NT2/D1 (cell line): ENCODE data around the gene SYPL1.

Experiments
- DNase-seq: peaks from one replicate; pipeline ENCODE4 v3.0.0-alpha.2; 2011; ENCODE audit warnings: low read depth, low spot score
- H3K27me3 ChIP-seq: 2 replicates; pipeline ENCODE4 v1.6.0; 2011; ENCODE audit warnings: mild to moderate bottlenecking; ENCODE audit not compliant: insufficient read length, insufficient read depth
- H3K36me3 ChIP-seq: 2 replicates; pipeline ENCODE4 v1.6.1; 2011; ENCODE audit warnings: mild to moderate bottlenecking, low read length, mixed read lengths; ENCODE audit not compliant: insufficient read depth, insufficient read length
- H3K4me1 ChIP-seq: 2 replicates; pipeline ENCODE4 v1.5.1; 2011; ENCODE audit not compliant: insufficient read depth, insufficient read length
- H3K4me3 ChIP-seq: 2 replicates; pipeline ENCODE4 v1.5.1; 2011; ENCODE audit warnings: low read depth; ENCODE audit not compliant: insufficient read length
- H3K9ac ChIP-seq: 2 replicates; pipeline ENCODE4 v1.6.0; 2011; ENCODE audit warnings: low read depth; ENCODE audit not compliant: insufficient read length
- H3K9me3 ChIP-seq: 2 replicates; pipeline ENCODE4 v1.5.1; 2011; ENCODE audit warnings: mild to moderate bottlenecking, low read length; ENCODE audit not compliant: insufficient read depth
- SUZ12 ChIP-seq: IDR thresholded peaks from 2 replicates; pipeline ENCODE4 v1.6.1; 2011; ENCODE audit not compliant: insufficient read length, insufficient read depth; ENCODE audit errors: extremely low read depth
- YY1 ChIP-seq: IDR thresholded peaks from 2 replicates; pipeline ENCODE4 v1.6.1; 2011; ENCODE audit not compliant: insufficient read length, insufficient read depth
- ZNF274 ChIP-seq: IDR thresholded peaks from 2 replicates; pipeline ENCODE4 v1.6.1; 2011; ENCODE audit warnings: mild to moderate bottlenecking, low read depth, low read length

The SYPL1 gene

GRCh38 chr7:106063024-106063423, 49.1 kb downstream of the SYPL1 start:
- peaks cover 13% of the 10 kb centered on the region for H3K4me1 ChIP-seq
- H3K36me3 ChIP-seq, result no peaks in the 10 kb centered on the region
- H3K9ac ChIP-seq, result no peak overlapping the region
- TF ChIP-seq ZNF274, result no peak
- no peak for TF ChIP-seq SUZ12
- no peak for TF ChIP-seq YY1
- H3K9me3 ChIP-seq, result no peaks in the 10 kb centered on the region; the same call in 1 of the 2 replicates
- DNase-seq, result no peak
- H3K4me3 ChIP-seq, result no peak overlapping the region
- no peaks in the 10 kb centered on the region for H3K27me3 ChIP-seq

- TF ChIP-seq ZNF274 (no peak), SUZ12 (no peak), YY1 (no peak)
- no peak overlapping the region for H3K4me3 ChIP-seq
- H3K36me3 ChIP-seq, result no peaks in the 10 kb centered on the region
- H3K4me1 ChIP-seq, result peaks cover 13% of the 10 kb centered on the region
- DNase-seq, result no peak
- no peak overlapping the region for H3K9ac ChIP-seq
- no peaks in the 10 kb centered on the region; the same call in 1 of the 2 replicates for H3K9me3 ChIP-seq
- no peaks in the 10 kb centered on the region for H3K27me3 ChIP-seq
Observed at GRCh38 chr7:106062521-106062931, 49.6 kb downstream of the SYPL1 start.

GRCh38 chr7:106062006-106062405, 50.1 kb downstream of the SYPL1 start:
- Histone ChIP-seq H3K4me3 (no peak overlapping the region), H3K9ac (no peak overlapping the region), H3K4me1 (peaks cover 13% of the 10 kb centered on the region), H3K27me3 (no peaks in the 10 kb centered on the region), H3K9me3 (no peaks in the 10 kb centered on the region; the same call in 1 of the 2 replicates), H3K36me3 (no peaks in the 10 kb centered on the region)
- TF ChIP-seq YY1 (no peak), ZNF274 (no peak), SUZ12 (no peak)
- no peak for DNase-seq

GRCh38 chr7:106061301-106061979, 50.7 kb downstream of the SYPL1 start:
- H3K9me3 ChIP-seq, result no peaks in the 10 kb centered on the region; the same call in 1 of the 2 replicates
- H3K27me3 ChIP-seq, result no peaks in the 10 kb centered on the region
- DNase-seq, result no peak
- H3K36me3 ChIP-seq, result no peaks in the 10 kb centered on the region
- TF ChIP-seq ZNF274, result no peak
- TF ChIP-seq SUZ12, result no peak
- TF ChIP-seq YY1, result no peak
- H3K4me1 ChIP-seq, result peaks cover 13% of the 10 kb centered on the region
- no peak overlapping the region for H3K4me3 ChIP-seq
- H3K9ac ChIP-seq, result no peak overlapping the region

GRCh38 chr7:106060394-106060920, 51.7 kb downstream of the SYPL1 start:
- peaks cover 11% of the 10 kb centered on the region for H3K4me1 ChIP-seq
- DNase-seq, result no peak

GRCh38 chr7:106059556-106059955, 52.6 kb downstream of the SYPL1 start:
- no peaks in the 10 kb centered on the region; the same call in 1 of the 2 replicates for H3K9me3 ChIP-seq
- peaks cover 7% of the 10 kb centered on the region for H3K4me1 ChIP-seq
- no peak for DNase-seq
- H3K27me3 ChIP-seq, result no peaks in the 10 kb centered on the region
- H3K36me3 ChIP-seq, result no peaks in the 10 kb centered on the region
- H3K4me3 ChIP-seq, result no peak overlapping the region
- TF ChIP-seq SUZ12, result no peak
- TF ChIP-seq YY1, result no peak
- no peak for TF ChIP-seq ZNF274
- no peak overlapping the region for H3K9ac ChIP-seq

More at GRCh38 chr7:106060394-106060920, 51.7 kb downstream of the SYPL1 start:
- Histone ChIP-seq H3K36me3 (no peaks in the 10 kb centered on the region), H3K9me3 (no peaks in the 10 kb centered on the region; the same call in 1 of the 2 replicates), H3K4me3 (no peak overlapping the region), H3K9ac (no peak overlapping the region), H3K27me3 (no peaks in the 10 kb centered on the region)
- no peak for TF ChIP-seq YY1
- TF ChIP-seq SUZ12, result no peak
- no peak for TF ChIP-seq ZNF274

- H3K4me3 ChIP-seq, result no peak overlapping the region
- no peaks in the 10 kb centered on the region for H3K27me3 ChIP-seq
- no peak for DNase-seq
- H3K9me3 ChIP-seq, result no peaks in the 10 kb centered on the region; the same call in 1 of the 2 replicates
- TF ChIP-seq ZNF274, result no peak
- TF ChIP-seq SUZ12, result no peak
- no peak for TF ChIP-seq YY1
- H3K9ac ChIP-seq, result no peak overlapping the region
- peaks cover 5% of the 10 kb centered on the region for H3K4me1 ChIP-seq
- H3K36me3 ChIP-seq, result no peaks in the 10 kb centered on the region
Observed at GRCh38 chr7:106058928-106059324, 53.2 kb downstream of the SYPL1 start.
